PC-3 (cell line): Measurements from ENCODE around the gene C1orf115. TPM values are rescaled to one million over a fixed set of nuclear protein-coding genes. Genes with fewer than 3 reads are reported as not detected.
A peak's percentile ranks its signal among the peaks of the same experiment; 100 is the strongest.
"Not testable (repeated sequence)": the region's sequence is repeated elsewhere in the genome, so short reads cannot be mapped to it uniquely, and the experiment has no call there.

Experiments used
- ATAC-seq: fragments of 200-7000 bp; cut with Tn5 transposase; 2 replicates; pipeline ENCODE4 v1.9.1; 2020; ENCODE audit warnings: mild to moderate bottlenecking, moderate library complexity
- BruUV-seq: library from RNA; stranded (reverse); fragments of 400-500 nt; replicated peaks from 2 replicates; lab custom pipeline; 2021; lab: Mats Ljungman, UMichigan
- CTCF ChIA-PET: fragments of 300-600 bp; sonication (Branson Sonifier 250); formaldehyde crosslinking; loops from one replicate; lab custom pipeline; 2022; ENCODE audit warnings: antibody characterized with exemption; lab: Charles Lee
- POLR2A ChIA-PET: fragments of 300-600 bp; sonication (Branson Sonifier 250); formaldehyde crosslinking; loops from one replicate; lab custom pipeline; 2022; ENCODE audit warnings: antibody characterized with exemption; ENCODE audit not compliant: unreplicated experiment; lab: Charles Lee
- DNase-seq: peaks from one replicate; pipeline ENCODE4 v3.0.0-alpha.2; 2015
- H2AFZ ChIP-seq: fragments of 300-600 bp; sonication (generic); 2 replicates; pipeline ENCODE4 v1.6.0; 2016; ENCODE audit warnings: antibody characterized with exemption, low read length
- H3F3A ChIP-seq: fragments of 300-600 bp; sonication (generic); one replicate; pipeline ENCODE4 v1.6.0; 2017; ENCODE audit warnings: antibody characterized with exemption, low read length, control low read depth, mild to moderate bottlenecking; ENCODE audit not compliant: unreplicated experiment
- H3K27ac ChIP-seq: fragments of 300-600 bp; sonication (generic); 2 replicates; pipeline ENCODE4 v1.5.1; 2016; ENCODE audit warnings: mild to moderate bottlenecking, low read length
- H3K27me3 ChIP-seq: fragments of 300-600 bp; sonication (generic); 2 replicates; pipeline ENCODE4 v1.6.1; 2016; ENCODE audit warnings: low read length, mixed read lengths
- H3K36me3 ChIP-seq: fragments of 300-600 bp; sonication (generic); 2 replicates; pipeline ENCODE4 v1.6.1; 2016; ENCODE audit warnings: low read depth, mixed run types, low read length, mixed read lengths
- H3K4me1 ChIP-seq: fragments of 300-600 bp; sonication (generic); 2 replicates; pipeline ENCODE4 v1.5.1; 2016; ENCODE audit warnings: low read length; ENCODE audit not compliant: insufficient read depth
- H3K4me2 ChIP-seq: fragments of 300-600 bp; sonication (generic); 2 replicates; pipeline ENCODE4 v1.6.0; 2016; ENCODE audit warnings: low read length
- H3K4me3 ChIP-seq: fragments of 300-600 bp; sonication (generic); 2 replicates; pipeline ENCODE4 v1.5.1; 2016; ENCODE audit warnings: mild to moderate bottlenecking, low read length, mixed read lengths
- H3K79me2 ChIP-seq: fragments of 300-600 bp; sonication (generic); 2 replicates; pipeline ENCODE4 v1.6.1; 2017; ENCODE audit warnings: low read length, mixed read lengths
- H3K9ac ChIP-seq: fragments of 300-600 bp; sonication (generic); 2 replicates; pipeline ENCODE4 v1.6.0; 2016; ENCODE audit warnings: mild to moderate bottlenecking, low read length
- H3K9me2 ChIP-seq: fragments of 300-600 bp; sonication (generic); replicated peaks from 2 replicates; pipeline ENCODE4 v1.6.1; 2016; ENCODE audit warnings: mixed run types, low read length, mixed read lengths
- H3K9me3 ChIP-seq: fragments of 300-600 bp; sonication (generic); 2 replicates; pipeline ENCODE4 v1.6.1; 2016; ENCODE audit warnings: low read length, mixed read lengths
- H4K20me1 ChIP-seq: fragments of 300-600 bp; sonication (generic); 2 replicates; pipeline ENCODE4 v1.6.1; 2016; ENCODE audit warnings: low read length, mixed read lengths
- EZH2 ChIP-seq: fragments of 300-600 bp; sonication (generic); IDR thresholded peaks from one replicate; pipeline ENCODE4 v1.6.1; 2017; ENCODE audit warnings: antibody characterized with exemption, mild to moderate bottlenecking, low read length; ENCODE audit not compliant: unreplicated experiment
- EZH2phosphoT487 ChIP-seq: fragments of 300-600 bp; sonication (generic); IDR thresholded peaks from 2 replicates; pipeline ENCODE4 v1.6.1; 2018; ENCODE audit warnings: mild to moderate bottlenecking, antibody characterized with exemption, low read length, borderline replicate concordance
- intact Hi-C: fragments of 100-400 bp; cut with micrococcal nuclease; formaldehyde crosslinking; loops from 2 replicates; pipeline ENCODE4 v1.9.0; 2023
- total RNA-seq: library from RNA; depleted of rRNA; stranded (reverse); fragments of >200 nt; gene quantifications from 2 replicates; pipeline ENCODE4 v1.2.3, GENCODE V29; 2014
- TF ChIP-seq, protein P1 (sequence below): fragments of 300-600 bp; sonication (generic); conservative IDR thresholded peaks from 2 replicates; pipeline ENCODE4 v1.5.1; 2017; ENCODE audit warnings: antibody characterized with exemption, low read depth, mild to moderate bottlenecking, low read length

Gene C1orf115
- total RNA-seq, 1 experiment from 2014 or later, result 5.9 TPM

DNA sequence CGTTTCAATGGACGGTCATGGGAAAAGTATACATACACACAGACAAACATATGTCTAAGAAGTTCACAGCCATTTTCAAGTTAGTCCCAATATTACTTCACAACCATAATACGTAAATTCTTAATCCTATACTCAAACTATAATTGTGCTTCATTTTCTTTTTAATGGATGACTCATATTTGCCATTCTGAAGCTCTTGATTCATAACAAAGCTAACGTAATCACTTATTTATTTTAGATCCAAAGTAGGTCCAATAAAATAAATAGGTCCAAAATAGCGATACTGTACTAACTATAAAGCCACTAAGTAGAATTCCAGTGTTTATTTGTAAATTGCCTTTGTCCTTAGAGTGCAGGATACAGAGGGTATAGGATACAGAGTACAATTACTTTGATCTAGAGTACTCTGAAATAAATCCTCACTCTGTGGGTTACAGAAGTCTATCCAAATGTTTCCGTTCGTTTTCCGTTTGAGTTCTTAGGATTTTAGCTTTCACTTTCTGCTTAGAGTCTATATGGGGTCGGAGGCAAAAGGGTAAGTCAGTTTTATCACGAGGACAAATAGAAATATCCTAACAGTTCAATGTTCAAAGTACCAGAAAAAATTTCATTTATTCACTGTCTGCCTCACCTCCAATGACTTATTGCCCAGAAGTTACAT, 8.8 kb upstream of the C1orf115 start:
- CTCF ChIA-PET, result interaction anchor here (1.0 to 1.6 kb wide), 4 partner anchors 52 to 462 kb away, joined by 3 to 16 read pairs (median 4); no protein-coding TSS in a partner anchor
- intact Hi-C loops, result loop anchor here (1.0 to 5.0 kb wide), 3 partner anchors 95 to 464 kb away; no protein-coding TSS in a partner anchor
- ATAC-seq (peak; percentile 60), DNase-seq (peak; percentile 61)
- Histone ChIP-seq H3K36me3 (no peaks in the 10 kb centered on the region), H2AFZ (peak overlapping the region; percentile 58), H3K4me1 (peaks cover 13% of the 10 kb centered on the region), H3K9me3 (no peaks in the 10 kb centered on the region), H3K79me2 (no peaks in the 10 kb centered on the region), H3K9me2 (no peaks in the 10 kb centered on the region), H3F3A (no peaks in the 10 kb centered on the region), H3K27ac (peak overlapping the region; percentile 26), H3K4me3 (peak overlapping the region; percentile 63), H3K4me2 (peak overlapping the region; percentile 82), H3K9ac (peak overlapping the region; percentile 19), H3K27me3 (no peaks in the 10 kb centered on the region), H4K20me1 (no peaks in the 10 kb centered on the region)
- no peak for TF ChIP-seq EZH2phosphoT487
- TF ChIP-seq EZH2, result no peak
- POLR2A ChIA-PET, result interaction anchor here (0.5 to 0.6 kb wide), 2 partner anchors 67 to 1063 kb away, joined by 3 read pairs; partner anchors contain the start of gene MTARC2
- no TSS peak for BruUV-seq

- Histone ChIP-seq H3K79me2 (no peaks in the 10 kb centered on the region), H3K9me2 (no peaks in the 10 kb centered on the region), H3K4me1 (peaks cover 13% of the 10 kb centered on the region), H3F3A (no peaks in the 10 kb centered on the region), H3K9me3 (no peaks in the 10 kb centered on the region), H3K9ac (no peak overlapping the region), H3K27ac (no peak overlapping the region), H4K20me1 (no peaks in the 10 kb centered on the region), H2AFZ (no peak overlapping the region), H3K27me3 (no peaks in the 10 kb centered on the region), H3K4me3 (no peak overlapping the region), H3K4me2 (no peak overlapping the region), H3K36me3 (no peaks in the 10 kb centered on the region)
- intact Hi-C loops, result loop anchor here (5.0 kb wide), 2 partner anchors 401 to 466 kb away; no protein-coding TSS in a partner anchor
- POLR2A ChIA-PET, result no interaction called here
- ATAC-seq (no peak), DNase-seq (no peak)
- CTCF ChIA-PET, result no interaction called here
- BruUV-seq, result no TSS peak
- TF ChIP-seq EZH2 (no peak), EZH2phosphoT487 (no peak)
- TF ChIP-seq, protein P1, sequence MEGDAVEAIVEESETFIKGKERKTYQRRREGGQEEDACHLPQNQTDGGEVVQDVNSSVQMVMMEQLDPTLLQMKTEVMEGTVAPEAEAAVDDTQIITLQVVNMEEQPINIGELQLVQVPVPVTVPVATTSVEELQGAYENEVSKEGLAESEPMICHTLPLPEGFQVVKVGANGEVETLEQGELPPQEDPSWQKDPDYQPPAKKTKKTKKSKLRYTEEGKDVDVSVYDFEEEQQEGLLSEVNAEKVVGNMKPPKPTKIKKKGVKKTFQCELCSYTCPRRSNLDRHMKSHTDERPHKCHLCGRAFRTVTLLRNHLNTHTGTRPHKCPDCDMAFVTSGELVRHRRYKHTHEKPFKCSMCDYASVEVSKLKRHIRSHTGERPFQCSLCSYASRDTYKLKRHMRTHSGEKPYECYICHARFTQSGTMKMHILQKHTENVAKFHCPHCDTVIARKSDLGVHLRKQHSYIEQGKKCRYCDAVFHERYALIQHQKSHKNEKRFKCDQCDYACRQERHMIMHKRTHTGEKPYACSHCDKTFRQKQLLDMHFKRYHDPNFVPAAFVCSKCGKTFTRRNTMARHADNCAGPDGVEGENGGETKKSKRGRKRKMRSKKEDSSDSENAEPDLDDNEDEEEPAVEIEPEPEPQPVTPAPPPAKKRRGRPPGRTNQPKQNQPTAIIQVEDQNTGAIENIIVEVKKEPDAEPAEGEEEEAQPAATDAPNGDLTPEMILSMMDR, result no peak
Observed at GRCh38 chr1:220682901-220683576, 7.1 kb upstream of the C1orf115 start.

DNA sequence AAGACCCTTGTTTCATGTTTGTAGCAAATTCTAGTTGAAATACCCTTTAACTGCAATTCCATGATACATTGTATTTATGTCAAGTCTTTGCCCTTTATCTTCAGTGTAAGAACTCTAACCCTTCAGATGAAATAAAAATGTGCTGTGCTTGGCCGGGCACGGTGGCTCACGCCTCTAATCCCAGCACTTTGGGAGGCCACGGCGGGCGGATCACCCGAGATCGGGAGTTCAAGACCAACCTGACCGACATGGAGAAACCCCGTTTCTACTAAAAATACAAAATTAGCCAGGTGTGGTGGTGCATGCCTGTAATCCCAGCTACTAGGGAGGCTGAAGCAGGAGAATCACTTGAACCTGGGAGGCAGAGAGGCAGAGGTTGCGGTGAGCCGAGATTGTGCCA, 6.4 kb upstream of the C1orf115 start:
- H3K4me3 ChIP-seq, H2AFZ ChIP-seq, H3K4me2 ChIP-seq, CTCF ChIA-PET, H3F3A ChIP-seq, DNase-seq, BruUV-seq, H3K9me3 ChIP-seq, H3K79me2 ChIP-seq, H3K9me2 ChIP-seq, POLR2A ChIA-PET, H4K20me1 ChIP-seq, H3K9ac ChIP-seq, H3K36me3 ChIP-seq, H3K27ac ChIP-seq, ATAC-seq, H3K27me3 ChIP-seq: not testable (repeated sequence)
- peaks cover 13% of the 10 kb centered on the region for H3K4me1 ChIP-seq
- intact Hi-C loops, result loop anchor here (5.0 kb wide), 2 partner anchors 401 to 466 kb away; no protein-coding TSS in a partner anchor
